DND-41 (cell line): ENCODE data around the gene KCND3.

ENCODE experiments used
- ATAC-seq: fragments of 200-7000 bp; cut with Tn5 transposase; 3 replicates; pipeline ENCODE4 v1.9.1; 2021; ENCODE audit warnings: low read depth; ENCODE audit not compliant: insufficient read depth
- DNase-seq: peaks from one replicate; pipeline ENCODE4 v3.0.0-alpha.2; 2020
- H2AFZ ChIP-seq: 2 replicates; pipeline ENCODE4 v1.6.0; 2012; ENCODE audit warnings: low read depth, low read length
- H3K27ac ChIP-seq: 2 replicates; pipeline ENCODE4 v1.5.1; 2012; ENCODE audit warnings: low read length, inconsistent platforms
- H3K27me3 ChIP-seq: fragments of 200-600 bp; sonication (generic); 2 replicates; pipeline ENCODE4 v1.6.0; 2012; ENCODE audit warnings: low read length, mild to moderate bottlenecking, inconsistent platforms; ENCODE audit not compliant: insufficient read depth, poor library complexity
- H3K36me3 ChIP-seq: 2 replicates; pipeline ENCODE4 v1.5.1; 2012; ENCODE audit warnings: low read length, inconsistent platforms; ENCODE audit not compliant: insufficient read depth
- H3K4me1 ChIP-seq: 2 replicates; pipeline ENCODE4 v1.5.1; 2012; ENCODE audit warnings: mild to moderate bottlenecking, low read length; ENCODE audit not compliant: insufficient read depth
- H3K4me2 ChIP-seq: 2 replicates; pipeline ENCODE4 v1.6.0; 2012; ENCODE audit warnings: mild to moderate bottlenecking, moderate library complexity, low read length, inconsistent platforms; ENCODE audit not compliant: insufficient read depth
- H3K4me3 ChIP-seq, 2 experiments: fragments of 200-600 bp in 1 of 2; shearing (Covaris generic) in 1 of 2; 2 replicates each; pipeline ENCODE4 v1.5.1; 2012 to 2016; ENCODE audit warnings: inconsistent platforms in 2 of 2, low read length in 2 of 2, mild to moderate bottlenecking in 2 of 2, low read depth in 1 of 2, moderate library complexity in 1 of 2
- H3K79me2 ChIP-seq: 2 replicates; pipeline ENCODE4 v1.6.0; 2012; ENCODE audit warnings: low read length, inconsistent platforms; ENCODE audit not compliant: insufficient read depth
- H3K9ac ChIP-seq: 2 replicates; pipeline ENCODE4 v1.6.0; 2012; ENCODE audit warnings: low read depth, mild to moderate bottlenecking, inconsistent platforms, low read length, moderate library complexity
- H3K9me3 ChIP-seq: 2 replicates; pipeline ENCODE4 v1.5.1; 2012; ENCODE audit warnings: low read length, moderate library complexity, mild to moderate bottlenecking, inconsistent platforms; ENCODE audit not compliant: insufficient read depth, severe bottlenecking
- H4K20me1 ChIP-seq: 2 replicates; pipeline ENCODE4 v1.6.0; 2012; ENCODE audit warnings: low read length; ENCODE audit not compliant: insufficient read depth
- EZH2 ChIP-seq: IDR thresholded peaks from 3 replicates; pipeline ENCODE4 v1.6.1; 2012; ENCODE audit warnings: borderline replicate concordance, low read depth, mild to moderate bottlenecking, moderate library complexity, low read length, inconsistent platforms; ENCODE audit not compliant: severe bottlenecking
- TF ChIP-seq, protein P1 (sequence below): IDR thresholded peaks from 2 replicates; pipeline ENCODE4 v1.5.1; 2012; ENCODE audit warnings: borderline replicate concordance, low read length, moderate library complexity, mild to moderate bottlenecking; ENCODE audit not compliant: poor library complexity, severe bottlenecking; ENCODE audit errors: extremely low read depth

The KCND3 gene

DNA sequence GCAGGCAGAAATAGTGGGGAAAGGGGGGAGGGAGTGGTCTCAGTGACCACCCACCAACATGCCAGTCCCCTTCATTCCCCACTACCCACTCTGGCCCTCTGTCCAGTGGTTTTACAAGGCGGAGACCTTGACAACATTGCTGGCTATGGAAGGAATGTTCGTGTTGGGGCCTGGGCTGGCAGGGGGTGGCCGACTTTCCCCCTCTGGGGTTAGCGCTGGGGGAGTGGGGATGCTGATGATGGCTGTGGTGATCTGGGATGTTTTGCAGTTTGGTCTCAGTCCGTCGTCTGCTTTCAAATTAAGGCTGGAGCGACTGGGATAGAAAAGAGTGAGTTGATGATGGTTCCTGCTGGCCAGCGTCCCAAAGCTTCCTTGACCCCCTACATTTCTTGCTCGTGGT lies 213.5 kb downstream of the KCND3 start:
- H3K9me3 ChIP-seq, result no peaks in the 10 kb centered on the region
- H3K4me3 ChIP-seq, result no peak overlapping the region
- DNase-seq (no peak), ATAC-seq (no peak)
- H3K36me3 ChIP-seq, result no peaks in the 10 kb centered on the region
- H3K27me3 ChIP-seq, result no peaks in the 10 kb centered on the region
- no peak overlapping the region for H3K4me2 ChIP-seq
- no peak overlapping the region for H3K9ac ChIP-seq
- TF ChIP-seq EZH2, result no peak
- TF ChIP-seq, protein P1, sequence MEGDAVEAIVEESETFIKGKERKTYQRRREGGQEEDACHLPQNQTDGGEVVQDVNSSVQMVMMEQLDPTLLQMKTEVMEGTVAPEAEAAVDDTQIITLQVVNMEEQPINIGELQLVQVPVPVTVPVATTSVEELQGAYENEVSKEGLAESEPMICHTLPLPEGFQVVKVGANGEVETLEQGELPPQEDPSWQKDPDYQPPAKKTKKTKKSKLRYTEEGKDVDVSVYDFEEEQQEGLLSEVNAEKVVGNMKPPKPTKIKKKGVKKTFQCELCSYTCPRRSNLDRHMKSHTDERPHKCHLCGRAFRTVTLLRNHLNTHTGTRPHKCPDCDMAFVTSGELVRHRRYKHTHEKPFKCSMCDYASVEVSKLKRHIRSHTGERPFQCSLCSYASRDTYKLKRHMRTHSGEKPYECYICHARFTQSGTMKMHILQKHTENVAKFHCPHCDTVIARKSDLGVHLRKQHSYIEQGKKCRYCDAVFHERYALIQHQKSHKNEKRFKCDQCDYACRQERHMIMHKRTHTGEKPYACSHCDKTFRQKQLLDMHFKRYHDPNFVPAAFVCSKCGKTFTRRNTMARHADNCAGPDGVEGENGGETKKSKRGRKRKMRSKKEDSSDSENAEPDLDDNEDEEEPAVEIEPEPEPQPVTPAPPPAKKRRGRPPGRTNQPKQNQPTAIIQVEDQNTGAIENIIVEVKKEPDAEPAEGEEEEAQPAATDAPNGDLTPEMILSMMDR, result no peak
- H4K20me1 ChIP-seq, result no peaks in the 10 kb centered on the region; the same call in 1 of the 2 replicates
- H3K4me1 ChIP-seq, result no peaks in the 10 kb centered on the region
- no peak overlapping the region for H3K27ac ChIP-seq
- no peak overlapping the region for H2AFZ ChIP-seq
- H3K79me2 ChIP-seq, result no peaks in the 10 kb centered on the region

DNA sequence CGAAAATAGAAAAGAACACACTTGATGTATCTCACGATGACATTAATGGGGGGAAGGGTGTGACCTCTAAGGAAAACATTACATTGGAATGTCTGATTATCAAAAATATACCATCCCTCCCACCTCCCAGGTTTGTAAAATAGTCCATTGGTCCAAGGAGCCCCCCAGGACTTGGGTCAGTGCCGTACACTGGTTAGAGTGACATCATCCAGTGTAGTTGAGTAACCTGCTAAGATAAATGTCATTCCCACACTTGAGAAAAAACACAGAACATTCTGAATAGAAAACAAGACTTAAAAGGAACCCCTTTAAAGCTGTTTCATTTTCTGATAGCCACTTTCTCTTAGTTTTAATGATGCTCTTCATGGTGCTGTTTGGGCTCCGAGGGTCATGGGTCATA lies 218.6 kb downstream of the KCND3 start:
- Histone ChIP-seq H3K9ac (no peak overlapping the region), H3K79me2 (peaks cover 14% of the 10 kb centered on the region; the same call in 1 of the 2 replicates), H3K27ac (no peak overlapping the region), H4K20me1 (peaks cover 13% of the 10 kb centered on the region; the same call in 1 of the 2 replicates), H3K4me2 (no peak overlapping the region), H3K36me3 (peaks cover 46% of the 10 kb centered on the region), H3K9me3 (no peaks in the 10 kb centered on the region), H3K4me1 (no peaks in the 10 kb centered on the region), H3K4me3 (no peak overlapping the region), H2AFZ (no peak overlapping the region), H3K27me3 (no peaks in the 10 kb centered on the region)
- TF ChIP-seq, protein P1, result no peak
- no peak for TF ChIP-seq EZH2
- ATAC-seq, result no peak
- no peak for DNase-seq

DNA sequence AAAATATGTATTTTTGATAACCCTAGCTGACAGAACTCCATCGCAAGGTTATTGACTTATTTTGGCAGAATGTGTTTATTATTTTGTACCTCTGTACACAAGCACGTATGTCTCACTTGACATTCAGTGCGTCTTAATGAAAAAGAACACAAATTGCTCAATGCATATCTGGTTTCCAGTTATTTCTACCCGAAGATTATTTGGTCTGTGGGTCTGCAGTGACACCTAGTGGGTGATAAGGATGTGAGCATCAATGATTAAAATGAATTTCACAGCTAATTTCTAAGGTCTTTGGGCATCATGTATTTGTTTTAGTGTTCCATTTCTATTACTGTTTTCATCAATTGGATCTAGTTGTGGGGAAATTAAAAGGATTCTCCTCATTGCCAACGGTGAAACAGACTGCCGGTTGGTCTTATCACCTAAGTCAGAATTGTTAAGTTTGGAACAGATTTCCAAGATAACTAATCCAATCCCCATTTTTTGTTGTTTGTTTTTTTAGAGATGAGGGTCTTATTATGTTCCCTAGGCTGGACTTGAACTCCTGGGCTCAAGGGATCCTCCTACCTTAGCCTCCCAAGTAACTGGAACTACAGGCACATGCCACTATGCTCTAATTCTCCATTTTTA lies 219.8 kb downstream of the KCND3 start:
- peaks cover 59% of the 10 kb centered on the region for H3K36me3 ChIP-seq
- no peaks in the 10 kb centered on the region for H3K4me1 ChIP-seq
- no peak overlapping the region for H2AFZ ChIP-seq
- TF ChIP-seq, protein P1, result peak; percentile 87
- TF ChIP-seq EZH2, result no peak
- DNase-seq, result peak; percentile 54
- no peak overlapping the region for H3K27ac ChIP-seq
- H3K9ac ChIP-seq, result no peak overlapping the region
- peaks cover 13% of the 10 kb centered on the region; the same call in 1 of the 2 replicates for H4K20me1 ChIP-seq
- no peaks in the 10 kb centered on the region for H3K27me3 ChIP-seq
- H3K4me3 ChIP-seq, result no peak overlapping the region
- no peak overlapping the region for H3K4me2 ChIP-seq
- peaks cover 18% of the 10 kb centered on the region; the same call in 1 of the 2 replicates for H3K79me2 ChIP-seq
- peak; percentile 73 for ATAC-seq
- H3K9me3 ChIP-seq, result no peaks in the 10 kb centered on the region
